Right lung (tissue), 5 donors: ENCODE data around the gene AGPAT3. TPM values are rescaled to one million over a fixed set of nuclear protein-coding genes. Genes with fewer than 3 reads are reported as not detected.

ENCODE experiments used
- DNase-seq, 2 donors: peaks; one replicate each; pipeline ENCODE4 v3.0.0-alpha.2; 2013
- polyA plus RNA-seq, 5 donors: library from polyadenylated mRNA; unstranded; fragments of 120-200 nt; gene quantifications; one replicate each; pipeline versions ENCODE4 v1.2.1 to v1.2.3, GENCODE V29; 2013; ENCODE audit warnings: inconsistent platforms in 1 of 5, low replicate concordance in 1 of 5; ENCODE audit not compliant: insufficient read length in 5 of 5, insufficient read depth in 1 of 5

AGPAT3 gene
- polyA plus RNA-seq, 5 donors: 29.8 to 42.7 (median 36.9) TPM

DNA sequence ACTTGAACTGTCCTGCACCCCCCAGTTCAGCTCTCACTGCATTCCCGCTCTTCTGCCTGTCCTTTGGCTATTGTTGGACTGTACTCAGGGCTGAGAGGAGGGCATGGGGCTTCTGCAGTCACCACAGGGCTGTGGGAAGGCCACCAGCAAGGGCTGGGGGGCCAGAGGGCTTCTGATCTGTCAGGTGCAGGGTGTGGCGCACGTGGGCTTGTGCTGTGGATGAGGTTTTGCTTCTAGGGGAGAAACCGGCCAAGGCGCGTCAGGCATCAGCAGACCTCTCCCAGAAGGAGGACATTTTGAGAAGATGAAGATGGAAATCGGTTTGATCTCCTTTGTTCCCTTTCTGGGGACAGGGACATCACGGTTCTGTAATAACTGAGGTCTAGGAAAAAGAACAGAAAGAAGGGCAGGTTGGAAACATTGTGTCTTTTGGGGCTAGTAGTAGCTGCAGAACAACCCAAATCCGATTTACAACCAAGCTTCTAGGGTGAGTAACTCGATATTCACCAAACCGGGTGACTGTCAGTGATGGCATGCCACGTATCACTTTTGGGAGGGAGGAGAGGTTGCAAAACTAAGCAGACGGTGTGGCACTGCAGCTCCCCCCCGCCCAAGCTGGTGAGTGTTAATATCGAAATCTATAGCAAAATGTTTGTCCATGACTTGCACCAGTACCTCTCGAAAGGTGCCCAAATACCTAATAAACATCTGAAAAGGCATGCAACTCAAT is 40.9 kb downstream of the AGPAT3 start:
- no peak for DNase-seq

DNA sequence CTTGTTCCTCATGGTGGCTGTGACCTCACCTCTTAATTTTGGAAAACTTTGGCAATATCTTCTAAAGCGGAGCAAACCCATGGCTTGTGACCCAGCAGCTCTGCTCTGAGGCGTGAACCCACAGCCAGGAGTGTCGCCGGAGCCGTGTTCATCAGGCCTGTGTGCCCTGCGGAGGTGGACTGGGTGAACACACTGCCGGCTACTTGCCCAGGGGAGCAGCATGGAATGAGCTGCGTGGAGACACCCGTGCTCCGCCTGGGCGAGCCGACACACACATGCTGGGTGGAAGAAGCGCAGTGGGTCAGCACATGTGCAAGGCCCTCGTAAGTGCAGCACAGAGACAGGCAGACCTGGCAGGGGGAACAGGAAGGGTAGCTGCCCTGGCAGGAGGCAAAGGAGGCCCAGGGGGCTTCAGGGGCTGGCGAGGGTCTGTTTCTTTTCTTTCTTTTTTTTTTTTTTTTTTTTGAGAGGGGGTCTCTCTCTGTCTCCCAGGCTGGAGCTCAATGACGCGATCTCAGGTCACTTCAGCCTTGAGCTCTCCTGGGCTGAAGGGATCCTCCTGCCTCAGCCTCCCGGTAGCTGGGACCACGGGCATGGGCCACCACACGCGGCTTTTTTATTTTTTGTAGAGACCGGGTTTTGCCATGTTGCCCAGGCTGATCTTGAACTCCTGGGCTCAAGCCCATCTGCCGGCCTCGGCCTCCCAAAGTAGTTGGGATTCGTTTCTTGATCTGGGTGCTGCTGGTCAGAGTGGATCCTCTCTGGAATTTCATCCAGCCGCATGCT is 41.8 kb downstream of the AGPAT3 start:
- no peak for DNase-seq

DNA sequence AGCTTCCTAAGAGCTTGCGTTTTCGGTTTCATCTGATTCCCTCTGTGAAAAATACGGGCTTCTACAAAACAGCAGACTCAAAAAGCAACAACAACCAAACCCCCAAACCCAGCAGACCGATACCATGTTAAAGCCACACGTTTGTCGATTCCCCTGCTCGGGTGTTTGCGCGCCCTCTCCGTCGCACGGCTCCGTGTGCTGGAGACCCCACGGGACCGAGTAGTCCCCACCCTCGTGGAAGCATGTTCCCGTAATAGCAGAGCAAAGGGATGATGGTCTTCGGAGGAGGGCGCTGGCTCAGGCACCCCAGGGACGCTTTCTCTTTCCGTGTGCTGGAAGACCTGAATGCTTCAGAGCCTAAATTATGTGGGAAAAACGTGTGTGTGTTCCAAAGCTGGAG is 42.7 kb downstream of the AGPAT3 start:
- DNase-seq: no peak

DNA sequence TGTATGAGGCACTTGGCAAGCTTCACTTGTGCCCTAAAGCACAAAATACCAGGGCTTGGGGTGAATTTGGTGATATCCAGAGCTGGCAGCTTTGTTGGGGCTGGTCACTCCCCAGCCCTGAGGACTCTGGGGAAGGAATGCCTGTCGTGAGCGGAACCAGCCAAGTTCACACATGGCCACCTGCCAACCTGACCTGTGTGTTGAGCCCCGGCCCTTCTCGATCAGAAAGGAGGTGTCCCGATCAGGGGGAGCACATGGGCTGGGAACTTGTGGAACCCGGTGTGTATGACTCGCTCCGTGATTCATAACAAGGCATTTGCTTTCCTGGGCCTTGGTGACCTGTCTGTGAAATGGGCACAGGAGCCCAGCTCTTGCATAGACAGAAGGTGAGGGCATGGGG is 43.1 kb downstream of the AGPAT3 start:
- no peak for DNase-seq

DNA sequence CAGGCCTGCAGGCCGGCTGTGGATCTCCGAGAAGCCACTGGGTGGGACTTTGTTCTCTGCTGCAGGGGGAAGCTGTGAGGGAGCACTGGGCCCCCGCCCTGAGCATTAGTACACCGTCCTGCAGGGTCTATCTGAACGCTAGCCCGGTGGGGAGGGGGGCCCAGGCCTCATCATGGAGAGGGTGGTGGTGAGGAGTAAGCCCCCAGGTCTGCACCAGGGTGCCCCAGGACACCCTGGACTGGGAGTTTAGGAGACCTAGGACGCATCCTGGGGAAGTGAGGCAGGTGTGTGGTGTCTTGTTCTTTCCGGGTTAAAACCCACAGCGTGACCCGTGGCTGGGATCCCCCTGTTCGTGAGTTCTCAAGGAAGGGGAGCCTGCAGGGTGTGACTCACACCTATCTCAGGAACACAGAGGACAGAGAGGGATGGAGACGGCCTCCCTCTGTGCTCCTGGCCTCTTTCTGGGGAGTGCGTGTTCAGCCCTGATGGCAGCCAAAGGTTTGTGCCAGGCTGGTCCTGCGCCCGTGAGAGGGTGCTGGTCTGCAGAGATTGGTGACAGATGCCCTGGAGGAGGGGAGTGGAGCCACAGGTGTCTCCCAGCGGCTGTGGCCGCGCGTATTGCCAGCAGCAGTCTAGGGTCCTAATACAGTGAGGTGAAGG is 44.8 kb downstream of the AGPAT3 start:
- no peak for DNase-seq

DNA sequence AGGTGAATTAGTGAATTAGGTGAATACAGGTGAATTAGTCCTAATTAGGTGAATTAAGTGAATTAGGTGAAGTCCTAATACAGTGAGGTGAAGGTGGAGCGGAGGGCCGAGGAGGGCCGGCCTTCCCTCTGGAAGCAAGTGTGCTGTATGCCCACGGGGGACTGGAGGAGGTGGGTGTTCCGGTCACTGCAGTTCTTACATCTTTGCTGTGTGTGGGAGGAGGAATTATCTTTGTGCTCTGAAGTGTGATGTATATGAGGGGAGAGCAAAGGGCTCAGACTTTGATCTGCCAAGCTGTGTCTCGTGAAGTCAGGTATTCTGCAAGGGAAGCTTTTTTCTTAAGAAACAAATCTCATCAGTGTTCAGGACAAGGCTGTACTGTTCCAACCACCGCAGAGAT is 45.4 kb downstream of the AGPAT3 start:
- no peak for DNase-seq

DNA sequence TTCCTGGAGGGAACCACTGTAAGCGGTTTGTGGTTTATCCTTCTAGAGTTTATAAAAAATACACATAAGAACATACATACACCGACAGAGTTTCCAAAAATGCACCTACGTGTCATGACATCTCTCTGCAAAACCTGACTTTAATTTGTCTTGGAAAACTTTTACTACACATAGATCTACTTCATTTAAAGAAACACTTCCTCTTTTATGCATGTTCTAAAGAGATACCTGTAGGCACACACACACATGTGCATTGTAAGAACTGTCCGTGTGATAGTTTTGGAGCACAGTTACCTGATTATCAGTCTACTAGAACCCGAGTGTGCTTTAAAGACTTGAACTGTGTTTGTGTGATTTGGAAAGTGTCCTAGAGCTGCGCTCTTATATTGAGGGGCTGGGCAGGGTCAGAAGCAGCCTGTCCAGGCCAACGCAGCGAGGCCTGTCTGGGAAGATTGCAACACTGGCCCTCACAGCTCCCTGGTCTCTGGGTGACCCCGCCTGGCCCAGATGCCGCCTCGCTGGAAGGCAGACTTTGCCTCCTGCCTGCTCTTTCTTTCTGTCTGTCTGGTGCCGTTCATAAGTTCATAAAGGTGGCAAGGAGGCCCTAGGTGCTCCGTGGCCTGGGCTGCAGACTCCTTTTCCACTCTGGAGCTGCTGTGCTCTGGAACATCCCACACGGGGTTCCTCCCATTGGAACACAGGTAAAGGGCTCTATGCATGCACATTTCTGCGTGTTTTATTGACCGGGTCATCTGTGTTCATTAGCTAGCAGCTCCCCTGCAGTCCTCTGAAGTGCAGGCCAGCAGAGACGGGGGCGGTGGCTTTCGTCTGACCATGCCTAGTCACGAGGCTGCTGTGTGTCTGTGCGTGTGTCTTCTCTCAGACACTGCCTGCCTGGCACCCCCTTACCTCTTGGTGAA is 46.3 kb downstream of the AGPAT3 start:
- no peak for DNase-seq

DNA sequence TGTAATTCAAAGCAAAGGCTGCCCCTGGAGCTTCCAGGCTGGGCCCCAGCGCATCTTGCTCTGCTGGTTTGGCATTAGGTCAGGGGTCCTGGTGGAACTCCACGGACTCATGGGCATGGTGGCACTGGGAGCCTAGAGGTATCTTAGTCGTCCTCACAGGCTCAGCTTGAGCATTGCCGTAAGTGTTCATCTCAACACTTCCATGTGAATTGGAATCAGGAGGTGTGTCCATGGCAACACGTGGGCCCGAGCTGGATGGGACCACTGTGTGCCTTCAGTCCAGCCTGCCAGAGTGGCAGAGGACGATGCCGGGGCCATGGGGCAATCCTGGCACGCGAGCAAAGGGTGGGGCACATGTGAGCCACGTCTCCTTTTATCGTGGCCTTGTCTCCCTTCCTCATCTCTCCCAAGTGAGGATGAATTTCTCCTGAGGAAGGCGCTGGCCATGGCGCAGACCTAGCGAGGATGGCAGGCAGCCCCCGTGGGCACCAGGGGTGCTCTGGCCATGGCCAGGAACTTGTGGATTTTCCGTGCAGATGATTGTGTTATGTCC is 47.0 kb downstream of the AGPAT3 start:
- DNase-seq: no peak

DNA sequence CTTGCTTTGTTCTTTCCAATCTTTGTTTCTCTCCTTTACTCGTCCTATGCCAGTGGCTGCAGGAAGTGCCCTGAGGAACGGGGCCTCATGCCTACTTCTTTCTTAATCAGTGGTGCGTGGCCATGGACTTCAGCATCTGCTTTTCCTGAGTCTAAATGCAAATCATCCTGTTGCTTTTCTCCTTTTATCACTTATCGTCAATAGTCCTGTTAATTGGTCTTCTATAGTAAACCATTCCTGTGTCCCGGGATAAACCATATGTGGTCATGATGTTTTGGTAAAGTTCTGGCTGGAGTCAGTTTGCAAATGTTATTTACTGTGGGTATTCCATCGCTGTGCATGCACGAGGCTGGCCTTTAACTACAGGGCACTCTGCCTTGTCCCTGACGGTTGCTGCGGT is 47.5 kb downstream of the AGPAT3 start:
- no peak for DNase-seq

DNA sequence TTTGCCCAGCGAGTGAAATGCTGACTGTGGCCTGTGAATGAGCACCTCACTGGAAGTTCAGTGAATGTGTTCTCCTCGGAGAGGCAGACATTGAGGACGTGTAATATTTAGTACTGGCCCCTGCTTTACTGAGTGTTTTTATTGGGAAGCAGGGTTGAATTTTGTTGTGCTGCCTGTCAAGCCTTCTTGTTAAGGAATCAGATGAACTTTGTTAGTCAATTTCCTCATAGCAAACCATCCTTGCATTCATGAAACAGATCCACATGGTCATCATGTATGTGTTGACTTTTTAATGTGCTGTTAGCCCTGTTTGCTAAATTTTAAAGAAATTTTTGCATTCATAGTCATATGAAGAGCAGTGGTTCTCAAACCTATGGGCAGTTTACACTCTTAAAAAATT is 47.9 kb downstream of the AGPAT3 start:
- no peak for DNase-seq

DNA sequence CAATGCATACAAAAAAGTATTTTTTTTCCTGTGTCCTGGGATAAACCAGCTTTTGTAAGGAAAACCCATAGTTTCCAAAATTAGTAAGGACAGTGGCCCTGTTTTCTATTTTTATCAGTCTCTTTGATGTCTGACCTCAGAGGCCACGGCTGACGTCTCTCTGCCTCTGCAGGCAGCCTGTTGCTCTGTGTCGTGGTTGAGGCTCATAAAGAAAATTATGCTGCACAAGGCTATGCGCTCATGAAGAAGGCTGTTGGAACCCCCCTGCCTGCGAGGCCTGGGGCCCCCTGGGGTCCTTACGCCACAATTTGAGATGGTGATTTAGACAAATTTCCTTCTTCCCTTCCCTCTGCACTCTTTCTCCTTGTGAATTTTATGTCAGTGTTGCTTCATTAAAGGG is 48.9 kb downstream of the AGPAT3 start:
- DNase-seq: no peak

DNA sequence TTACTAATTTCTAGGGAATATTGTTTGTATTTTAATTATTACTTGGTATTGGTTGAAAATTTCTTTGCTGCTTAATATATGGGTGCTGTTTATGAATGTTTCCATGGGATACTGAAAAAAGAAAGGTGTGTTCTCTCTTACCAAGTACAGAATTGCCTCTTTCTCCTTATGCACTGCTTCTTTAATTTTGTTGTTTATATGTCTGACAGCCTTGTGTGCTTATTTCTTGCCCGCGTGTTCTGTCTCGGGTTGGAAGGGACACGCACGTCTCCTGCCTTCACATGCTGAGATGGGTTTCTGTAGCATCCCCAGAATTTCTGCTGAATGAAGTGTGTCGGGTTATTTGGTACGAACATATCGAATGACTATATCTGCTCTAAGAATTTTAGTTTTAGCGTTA is 51.1 kb downstream of the AGPAT3 start:
- no peak for DNase-seq

DNA sequence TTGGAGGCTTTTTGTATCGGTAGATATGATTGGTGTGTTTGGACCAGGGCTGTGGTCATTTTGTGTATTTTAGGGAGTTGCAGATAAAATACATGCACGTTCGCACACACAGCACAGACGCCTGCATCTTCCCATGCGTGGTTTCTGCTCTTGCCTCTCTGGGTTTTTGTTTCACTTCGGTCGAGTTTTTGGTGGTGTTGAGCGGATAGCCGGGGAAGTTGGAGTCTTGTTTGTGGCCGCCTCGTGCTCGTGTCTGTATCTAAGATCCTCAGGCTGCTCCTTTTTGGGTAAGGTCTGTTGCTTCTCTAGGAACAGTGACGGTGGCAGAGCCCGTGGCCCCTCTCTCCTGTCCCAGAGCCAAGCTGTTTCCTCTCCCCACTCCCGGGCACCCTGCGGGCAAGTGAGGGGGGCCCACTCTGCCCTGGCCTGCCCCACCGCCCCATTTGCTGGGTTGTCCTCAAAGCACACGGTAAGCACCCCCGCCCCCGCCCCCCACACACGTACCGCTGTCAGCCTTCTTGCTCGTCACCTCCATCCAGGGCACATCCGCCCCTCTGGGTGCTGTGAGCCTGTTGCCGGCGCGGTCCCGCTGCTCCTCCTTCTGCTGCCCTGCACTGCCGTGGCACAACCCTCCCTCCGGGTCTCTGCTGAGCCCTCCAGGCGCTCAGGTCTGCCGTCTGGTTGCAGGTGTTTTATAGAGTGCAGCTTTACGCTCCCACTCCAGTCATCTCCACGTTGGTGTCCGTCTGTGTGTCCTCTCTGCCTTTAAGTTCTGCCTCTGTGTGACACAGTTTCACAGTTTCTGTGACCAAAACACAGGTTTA is 51.9 kb downstream of the AGPAT3 start:
- no peak for DNase-seq

DNA sequence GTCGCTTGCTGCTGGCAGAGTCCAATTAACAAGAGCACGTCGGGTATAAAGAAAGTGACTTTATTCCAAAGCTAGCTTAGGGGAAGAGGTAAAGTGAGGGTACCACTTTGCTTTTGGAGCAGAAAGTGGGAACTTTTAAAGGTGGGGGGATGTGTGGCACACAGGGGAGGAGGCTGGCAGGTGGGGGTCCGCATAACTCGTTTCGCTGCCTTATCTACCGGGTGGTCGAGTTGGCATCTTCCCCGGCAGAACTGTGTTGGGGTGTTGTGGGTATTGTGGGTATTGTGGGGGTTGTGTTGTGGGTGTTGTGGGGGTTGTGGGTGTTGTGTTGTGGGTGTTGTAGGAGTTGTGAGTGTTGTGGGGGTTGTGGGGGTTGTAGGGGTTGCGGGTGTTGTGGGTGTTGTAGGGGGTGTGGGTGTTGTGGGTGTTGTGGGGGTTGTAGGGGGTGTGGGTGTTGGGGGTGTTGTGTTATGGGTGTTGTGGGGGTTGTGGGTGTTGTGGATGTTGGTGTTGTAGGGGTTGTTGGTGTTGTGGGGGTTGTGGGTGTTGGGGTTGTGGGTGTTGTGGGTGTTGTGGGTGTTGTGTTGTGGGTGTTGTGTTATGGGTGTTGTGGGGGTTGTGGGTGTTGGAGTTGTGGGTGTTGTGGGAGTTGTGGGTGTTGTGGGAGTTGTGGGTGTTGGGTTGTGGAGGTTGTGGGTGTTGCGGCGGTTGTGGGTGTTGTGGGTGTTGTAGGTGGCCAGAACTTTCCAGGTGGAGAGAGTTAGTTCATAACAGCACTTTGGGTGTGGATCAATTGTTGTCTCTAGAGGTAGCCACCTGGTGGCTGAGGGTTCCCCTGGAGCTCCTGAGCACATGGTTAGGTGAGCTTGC is 52.7 kb downstream of the AGPAT3 start:
- no peak for DNase-seq

DNA sequence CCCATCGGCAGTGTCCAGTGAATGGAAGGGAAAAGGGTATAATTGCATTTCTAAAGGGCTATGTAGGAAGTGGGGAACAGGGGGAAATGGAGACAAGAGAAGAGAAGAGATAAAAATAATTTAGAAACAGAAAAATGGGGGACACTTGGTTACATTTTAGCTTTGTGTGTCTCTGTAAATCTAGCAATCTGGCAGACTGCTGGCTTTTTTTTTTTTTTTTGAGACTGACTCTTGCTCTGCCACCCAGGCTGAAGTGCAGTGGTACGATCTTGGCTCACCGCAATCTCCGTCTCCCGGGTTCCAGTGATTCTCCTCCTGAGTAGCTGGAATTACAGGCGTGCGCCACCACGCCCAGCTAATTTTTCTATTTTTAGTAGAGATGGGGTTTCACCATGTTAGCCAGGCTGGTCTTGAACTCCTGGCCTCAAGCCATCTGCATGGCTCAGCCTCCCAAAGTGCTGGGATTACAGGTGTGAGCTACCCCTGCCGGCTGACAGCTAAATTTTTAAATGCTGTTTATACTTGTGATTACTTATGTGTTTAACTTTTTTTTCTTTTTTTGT is 53.4 kb downstream of the AGPAT3 start:
- DNase-seq: no peak

DNA sequence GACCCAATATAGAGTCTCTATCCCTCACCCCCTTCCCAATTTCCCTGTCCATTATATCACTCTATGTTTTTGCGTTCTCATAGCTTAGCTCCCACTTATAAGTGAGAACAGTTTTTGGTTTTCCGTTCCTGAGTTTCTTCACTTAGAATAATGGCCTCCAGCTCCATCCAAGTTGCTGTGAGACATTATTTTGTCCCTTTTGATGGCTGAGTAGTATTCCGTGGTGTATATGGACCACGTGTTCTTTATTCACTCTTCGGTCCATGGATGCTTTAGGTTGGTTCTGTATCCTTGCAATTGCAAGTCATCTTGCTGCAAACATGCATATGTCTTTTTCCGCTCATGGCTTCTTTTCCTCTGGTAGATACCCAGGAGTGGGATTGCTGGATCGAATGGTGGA is 54.3 kb downstream of the AGPAT3 start:
- no peak for DNase-seq

DNA sequence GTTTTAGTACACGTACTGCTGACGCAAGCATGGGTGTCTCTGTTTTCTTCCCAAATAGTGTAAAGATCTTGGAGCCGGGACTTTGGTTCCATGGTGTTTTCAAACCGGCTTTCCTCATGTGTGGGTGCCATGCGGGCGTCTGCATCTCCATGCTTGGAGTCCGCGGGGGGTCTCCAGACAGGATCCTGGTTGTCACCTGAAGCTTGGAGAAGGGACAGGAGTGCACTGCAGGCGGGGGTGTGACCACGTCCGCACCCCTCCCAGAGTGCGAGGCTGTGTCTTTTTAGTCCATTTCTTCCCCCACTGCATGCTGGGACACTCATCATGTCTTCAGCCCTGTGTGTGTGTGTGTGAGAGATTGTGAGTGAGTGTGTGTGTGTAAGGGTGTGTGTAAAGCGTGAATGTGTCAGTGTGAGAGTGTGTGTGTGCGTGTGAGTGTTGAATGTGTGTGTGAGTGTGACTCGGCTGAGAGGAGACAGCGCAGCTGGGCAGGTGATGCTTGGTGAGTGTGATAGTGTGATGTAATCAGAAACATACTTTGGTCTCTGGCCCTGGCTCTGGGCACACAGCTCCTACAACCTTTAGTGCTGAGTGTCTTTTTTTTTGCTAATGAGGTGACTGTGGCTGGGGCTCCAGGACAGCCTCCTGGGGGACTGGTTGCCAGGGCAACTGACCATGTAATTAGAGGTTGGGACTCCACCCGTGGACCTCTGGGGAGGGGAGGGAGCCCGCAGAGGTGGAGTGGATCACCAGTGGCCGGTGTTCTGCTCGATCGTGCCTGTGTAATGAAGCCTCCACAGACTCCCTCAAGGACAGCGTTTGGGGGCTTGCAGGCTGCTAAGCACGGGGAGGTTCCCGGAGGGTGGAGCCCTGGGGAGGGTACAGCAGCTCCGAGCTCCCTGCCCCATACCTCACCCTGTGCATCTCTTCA is 55.1 kb downstream of the AGPAT3 start:
- DNase-seq: no peak

DNA sequence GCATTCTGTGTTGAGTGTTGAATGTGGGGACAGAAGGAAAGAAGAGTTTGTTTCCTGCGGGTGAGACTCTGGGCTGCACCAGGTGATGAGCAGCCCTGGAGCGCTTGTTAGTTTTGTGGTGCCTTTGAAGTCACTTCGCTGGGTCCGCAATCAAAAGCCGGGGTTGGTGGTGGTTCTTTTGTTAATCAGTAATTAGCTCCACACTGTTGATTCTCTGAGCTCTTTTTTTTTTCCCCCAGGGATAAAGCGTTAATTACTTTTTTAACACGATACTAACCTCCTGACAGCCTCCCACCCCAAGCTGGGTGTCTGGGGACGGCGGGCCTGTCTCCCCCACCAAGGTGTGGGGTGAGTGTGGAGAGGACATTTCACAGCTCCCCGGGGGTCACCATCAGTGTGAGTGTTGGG is 56.6 kb downstream of the AGPAT3 start:
- DNase-seq: no peak
